Measurements from ENCODE around the gene PCSK7. TPM values are rescaled to one million over a fixed set of nuclear protein-coding genes. Genes with fewer than 3 reads are reported as not detected.
A peak's percentile ranks its signal among the peaks of the same experiment; 100 is the strongest.

The PCSK7 gene
- total and polyA plus RNA-seq, 10 of the 15 experiments (the other 5 are each of a cell fraction or from before 2014, with no cell fraction given): 5.5 to 81.5 (median 51.6) TPM

- Histone ChIP-seq H3K9me3 (replicated peaks; ENCODE audit: control insufficient read depth, insufficient read depth, low read length) (no peaks in the 10 kb centered on the region), H3K4me3 (no peak overlapping the region), H3K79me2 (ENCODE audit: control insufficient read depth, insufficient read depth, low read length) (no peaks in the 10 kb centered on the region), H3K27me3 (replicated peaks in 1 of 2; ENCODE audit: control insufficient read depth in 2 of 2, insufficient read depth in 2 of 2, low read length in 1 of 2) (no peaks in the 10 kb centered on the region), H3K9ac (ENCODE audit: control insufficient read depth, insufficient read depth, low read length) (no peak overlapping the region), H3K27ac (ENCODE audit: control insufficient read depth, insufficient read depth) (no peak overlapping the region), H3K4me1 (ENCODE audit: control insufficient read depth, insufficient read depth, low read length) (no peaks in the 10 kb centered on the region; the same call in 1 of the 2 replicates), H3K4me2 (ENCODE audit: control insufficient read depth, insufficient read depth) (no peak overlapping the region), H3K36me3 (ENCODE audit: control insufficient read depth in 2 of 2, insufficient read depth in 2 of 2, low read length in 1 of 2) (peaks cover 5 to 25% of the 10 kb centered on the region in 2 experiments), H4K20me1 (ENCODE audit: control insufficient read depth, insufficient read depth) (no peaks in the 10 kb centered on the region), H2AFZ (ENCODE audit: control insufficient read depth, low read depth, low read length) (no peak overlapping the region)
- in situ Hi-C loops (cut with MboI) (no loop called here), intact Hi-C loops (cut with micrococcal nuclease; ENCODE audit: unreplicated experiment) (no loop called here)
- BruUV-seq (replicated peaks): TSS peak; percentile 2
- DNase-seq (ENCODE audit: low read depth, low spot score) (no peak), FAIRE-seq (no peak), ATAC-seq (no peak)
- ChIA-PET SMC1A (ENCODE audit: uncharacterized antibody, unreplicated experiment) (interaction anchor here (1.2 kb wide), 1 partner anchor 12 kb away, joined by 3 read pairs; no protein-coding TSS in a partner anchor), CTCF (interaction anchor here (1.0 to 2.1 kb wide), 2 partner anchors 32 to 34 kb away, joined by 3 to 7 read pairs; partner anchors contain the start of gene SIDT2), POLR2A (interaction anchor here (1.8 kb wide), 1 partner anchor 34 kb away, joined by 8 read pairs; no protein-coding TSS in a partner anchor), RAD21 (ENCODE audit: unreplicated experiment) (interaction anchor here (0.7 kb wide), 1 partner anchor 83 kb away, joined by 4 read pairs; no protein-coding TSS in a partner anchor)
- TF ChIP-seq JUND (IDR thresholded peaks at IDR 0.05; ENCODE audit: low read depth, low read length) (no peak), LARP7 (IDR thresholded peaks at IDR 0.05) (no peak), TCF3 (IDR thresholded peaks at IDR 0.05; ENCODE audit: borderline replicate concordance, insufficient read depth, low read depth, low read length) (no peak), MYB (IDR thresholded peaks at IDR 0.05; ENCODE audit: borderline replicate concordance, low read depth, low read length) (no peak), SUZ12 (IDR thresholded peaks at IDR 0.05; ENCODE audit: unreplicated experiment) (no peak), ZZZ3 (IDR thresholded peaks at IDR 0.05; ENCODE audit: control insufficient read depth, insufficient read length, low read depth) (no peak), CBX5 (IDR thresholded peaks at IDR 0.05; ENCODE audit: low read depth) (no peak), STAT3 (IDR thresholded peaks at IDR 0.05; ENCODE audit: low read depth, low read length) (no peak), CREB1 (IDR thresholded peaks at IDR 0.05; ENCODE audit: low read depth) (no peak), YBX1 (IDR thresholded peaks at IDR 0.05) (no peak), CTCF (IDR thresholded peaks at IDR 0.05 in 2 of 3, conservative IDR thresholded peaks at IDR 0.05 in 1 of 3; ENCODE audit: control insufficient read depth in 2 of 3, extremely low read depth in 1 of 3, insufficient read depth in 1 of 3, low read depth in 3 of 3, low read length in 3 of 3) (no peak), ZBTB40 (IDR thresholded peaks at IDR 0.05; ENCODE audit: borderline replicate concordance) (no peak), MTA3 (IDR thresholded peaks at IDR 0.05; ENCODE audit: borderline replicate concordance, low read length) (no peak)
- WGBS (ENCODE audit: insufficient coverage, insufficient replicate concordance, low lambda C conversion rate, missing lambda C conversion rate): 95% methylated on average over 9 of the region's 11 CpGs
These were observed 19.0 kb downstream of the PCSK7 start for GRCh38 chr11:117212697-117213355.

Data from GM12878 (cell line).